HuH-7.5 (cell line): ENCODE data around the gene CFAP410.
"Not testable (repeated sequence)": the region's sequence is repeated elsewhere in the genome, so short reads cannot be mapped to it uniquely, and the experiment has no call there.

Source experiments
- DNase-seq: peaks from one replicate; pipeline ENCODE4 v3.0.0; 2011; ENCODE audit warnings: low spot score

CFAP410 gene

DNA sequence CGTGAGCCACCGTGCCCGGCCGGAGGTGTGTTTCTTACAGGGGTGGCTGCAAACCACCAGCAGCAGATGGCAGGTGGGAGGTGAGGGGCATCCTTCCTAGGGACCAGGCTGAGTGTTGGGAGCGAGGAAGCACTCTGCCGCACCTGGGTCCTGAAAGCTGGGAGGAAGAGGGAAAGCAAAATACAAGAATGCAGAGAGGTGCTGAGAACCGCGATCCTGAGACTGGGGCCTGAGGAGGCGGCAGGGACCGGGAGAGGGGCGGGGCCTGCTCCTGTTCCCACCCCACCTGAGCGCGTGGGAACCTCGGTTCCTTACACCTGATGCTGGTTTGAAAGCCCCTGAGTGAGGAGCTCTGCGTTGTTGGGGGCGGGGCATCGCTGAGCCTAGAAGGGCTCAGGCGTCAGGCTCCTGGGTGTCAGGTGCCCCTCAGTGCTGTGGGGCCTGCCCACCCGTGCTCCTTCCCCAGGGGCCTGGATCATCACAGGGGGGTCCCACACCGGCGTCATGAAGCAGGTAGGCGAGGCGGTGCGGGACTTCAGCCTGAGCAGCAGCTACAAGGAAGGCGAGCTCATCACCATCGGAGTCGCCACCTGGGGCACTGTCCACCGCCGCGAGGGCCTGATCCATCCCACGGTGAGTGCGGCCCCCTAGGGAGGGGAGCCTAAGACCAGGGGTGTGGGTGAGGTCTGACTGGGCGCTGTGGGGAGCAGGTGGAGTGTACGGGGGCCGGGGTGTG is 29.7 kb upstream of the CFAP410 start:
- DNase-seq = no peak

GRCh38 chr21:44366586-44367211 is 27.5 kb upstream of the CFAP410 start:
- DNase-seq = no peak

GRCh38 chr21:44365967-44366585 is 26.9 kb upstream of the CFAP410 start:
- no peak for DNase-seq

DNA sequence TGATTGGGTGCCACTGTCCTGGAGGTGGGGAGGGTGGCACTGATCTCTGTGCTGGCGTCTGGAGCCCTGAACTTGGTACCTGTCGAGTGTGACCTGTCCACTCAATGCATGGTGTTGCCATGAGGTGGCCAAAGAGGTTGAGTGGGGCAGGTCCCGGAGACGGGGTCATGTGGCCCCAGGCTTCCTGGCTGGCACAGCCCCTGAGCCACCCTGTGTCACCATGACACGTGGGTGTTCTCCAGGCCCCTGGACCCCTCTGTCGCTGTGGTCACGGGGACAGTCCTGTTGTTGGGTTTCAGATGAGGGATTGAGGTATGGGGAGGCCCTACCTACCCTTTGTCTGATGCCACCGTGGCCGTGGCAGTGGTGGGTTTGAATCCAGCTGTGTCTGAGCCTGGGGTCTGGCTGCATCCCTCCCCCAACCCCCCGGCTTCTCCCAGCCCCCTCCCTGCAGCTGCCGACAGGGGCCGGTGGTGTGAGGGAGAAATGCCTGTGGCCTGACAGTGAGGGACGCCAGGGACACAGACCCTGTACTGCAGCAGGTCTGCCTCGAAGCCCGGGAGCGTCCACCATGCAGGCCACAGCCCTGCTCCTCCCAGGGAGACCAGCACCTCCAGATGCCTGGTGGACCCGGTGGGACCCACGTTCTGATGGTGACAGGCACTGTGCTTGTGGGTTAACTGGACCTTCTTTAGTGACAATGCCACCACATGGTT is 26.2 kb upstream of the CFAP410 start:
- DNase-seq = no peak

DNA sequence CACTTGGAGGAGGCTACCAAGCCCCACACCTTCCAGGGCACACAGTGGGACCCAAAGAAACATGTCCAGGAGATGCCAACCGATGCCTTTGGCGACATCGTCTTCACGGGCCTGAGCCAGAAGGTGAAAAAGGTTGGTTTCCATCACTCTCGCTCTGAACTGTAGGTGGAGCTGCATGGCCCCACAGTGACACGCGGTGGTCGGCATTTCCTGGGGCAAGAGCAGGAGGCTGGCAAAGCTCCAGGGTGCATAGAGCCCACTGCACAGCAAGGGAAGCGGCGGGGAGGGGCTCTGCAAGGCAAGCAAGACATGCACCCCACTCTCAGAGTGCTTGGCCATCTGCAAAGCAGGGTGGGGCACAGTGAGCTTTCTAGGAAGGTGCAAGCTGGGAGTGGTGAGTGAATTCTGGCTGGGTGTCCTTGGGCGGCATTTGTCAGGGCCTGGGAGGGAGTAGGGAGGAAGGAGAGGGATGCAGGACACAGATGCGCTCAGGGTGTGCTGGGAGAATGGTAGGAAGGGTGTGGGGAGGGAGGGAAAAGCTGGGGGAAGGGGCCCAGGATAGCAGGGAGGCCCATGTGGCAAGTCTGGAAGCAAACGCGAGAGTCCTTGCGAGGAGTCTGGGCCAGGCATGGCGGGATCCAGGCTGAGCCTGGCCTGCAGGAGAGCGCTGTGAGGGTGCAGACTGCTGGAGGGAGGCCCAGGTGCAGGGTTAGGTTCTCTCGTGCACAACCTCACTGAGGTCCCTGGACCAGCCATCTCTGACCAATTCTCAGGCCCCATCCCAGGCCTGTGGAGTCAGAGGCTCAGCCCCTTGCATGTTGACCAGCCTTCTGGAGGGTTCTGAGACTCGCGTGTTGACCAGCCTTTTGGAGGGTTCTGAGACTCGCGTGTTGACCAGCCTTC is 25.2 kb upstream of the CFAP410 start:
- DNase-seq = no peak

DNA sequence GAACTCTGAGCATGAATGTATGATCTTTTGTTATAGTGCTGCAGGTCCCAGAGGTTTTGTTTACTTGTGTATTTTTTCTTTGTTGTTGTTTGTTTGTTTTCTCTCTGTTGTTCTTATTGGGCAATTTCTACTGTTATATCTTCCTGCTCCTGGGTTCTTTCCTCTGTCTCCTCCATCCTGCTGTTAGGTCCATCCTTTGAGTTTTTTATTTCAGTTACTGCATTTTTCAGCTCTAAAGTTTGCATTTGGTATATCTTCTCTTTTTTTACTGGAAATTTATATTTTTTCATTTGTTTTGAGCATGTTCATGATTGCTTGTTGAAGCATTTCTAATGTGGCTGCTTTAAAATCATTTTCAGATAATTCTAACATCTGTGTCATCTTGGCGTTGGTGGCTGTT is 24.1 kb upstream of the CFAP410 start:
- DNase-seq = no peak

GRCh38 chr21:44361903-44362302 is 22.7 kb upstream of the CFAP410 start:
- not testable (repeated sequence) for DNase-seq

GRCh38 chr21:44360159-44360558 is 21.0 kb upstream of the CFAP410 start:
- DNase-seq = no peak

DNA sequence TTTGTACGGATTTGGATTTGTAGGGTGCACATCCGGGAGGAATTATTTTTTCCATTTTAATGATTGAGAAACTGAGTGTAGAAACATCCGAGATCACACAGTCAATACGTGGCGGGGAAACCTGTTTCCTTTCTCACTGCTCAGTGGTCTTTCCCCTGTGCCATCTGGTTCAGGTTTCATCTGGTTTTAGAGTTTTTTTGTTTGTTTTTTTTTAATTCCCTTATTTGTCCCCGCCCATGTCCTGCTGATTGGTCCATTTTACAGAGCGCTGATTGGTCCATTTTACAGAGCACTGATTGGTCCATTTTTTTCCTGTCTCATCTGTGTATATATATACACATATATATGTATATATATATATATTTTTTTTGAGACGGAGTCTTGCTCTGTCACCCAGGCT is 20.2 kb upstream of the CFAP410 start:
- DNase-seq = no peak

GRCh38 chr21:44357064-44357837 is 18.1 kb upstream of the CFAP410 start:
- DNase-seq = no peak

DNA sequence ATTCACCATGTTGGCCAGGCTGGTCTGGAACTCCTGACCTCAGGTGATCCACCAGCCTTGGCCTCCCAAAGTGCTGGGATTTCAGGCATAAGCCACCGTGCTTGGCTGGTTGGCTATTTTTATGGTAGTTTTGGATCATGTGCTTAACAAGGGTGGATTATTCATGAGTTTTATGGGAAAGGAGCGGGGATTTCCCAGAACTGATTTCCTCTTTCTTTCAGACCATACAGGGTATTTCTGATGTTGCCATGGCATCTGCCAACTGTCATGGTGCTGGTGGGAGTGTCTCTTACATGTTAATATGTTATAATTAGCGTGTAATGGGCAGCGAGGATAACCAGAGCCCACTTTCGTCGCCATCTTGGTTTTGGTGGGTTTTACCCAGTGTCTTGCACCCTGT is 17.4 kb upstream of the CFAP410 start:
- DNase-seq = no peak

- no peak for DNase-seq
Measured at GRCh38 chr21:44356160-44356559, 17.0 kb upstream of the CFAP410 start.

- no peak for DNase-seq
Measured at GRCh38 chr21:44354775-44355771, 15.9 kb upstream of the CFAP410 start.

DNA sequence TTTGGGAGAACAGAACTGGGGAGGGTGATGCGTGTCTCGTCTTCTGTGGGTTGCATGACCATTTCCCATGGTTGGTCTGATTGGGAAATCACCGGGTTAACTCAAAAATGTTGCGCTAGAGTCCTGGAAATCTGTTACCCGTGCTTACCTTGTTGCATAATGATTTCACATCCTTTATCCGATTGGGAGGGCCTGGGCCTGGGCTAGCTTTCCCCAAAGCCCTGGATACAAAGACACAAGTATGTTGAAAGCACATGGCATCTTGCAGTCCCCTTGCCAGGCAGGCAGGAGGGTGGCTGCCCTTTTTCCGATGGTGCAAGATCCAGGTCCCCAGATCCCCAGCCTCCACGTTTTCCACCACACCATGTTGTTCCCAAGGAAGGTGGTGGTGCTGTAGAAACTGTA is 14.8 kb upstream of the CFAP410 start:
- DNase-seq = no peak

- DNase-seq = no peak
Measured at GRCh38 chr21:44353191-44353970, 14.2 kb upstream of the CFAP410 start, which contains the start of gene TRPM2. TSS of gene TRPM2 (plus strand) at chr21:44353621. CDS start at chr21:44353701, 80 bp downstream.

- no peak for DNase-seq
Measured at GRCh38 chr21:44352253-44352860, 13.2 kb upstream of the CFAP410 start.

GRCh38 chr21:44351535-44352252 is 12.5 kb upstream of the CFAP410 start:
- DNase-seq = no peak
